SK-N-SH (cell line): ENCODE results near the gene MAN2A1.

Source experiments
- EP300 ChIP-seq, 2 experiments: IDR thresholded peaks; 2 replicates each; pipeline versions ENCODE4 v1.4.0 to v1.6.1; 2012; ENCODE audit warnings: borderline replicate concordance in 1 of 2, low read depth in 1 of 2, low read length in 1 of 2
- RAD21 ChIP-seq: IDR thresholded peaks from 2 replicates; pipeline ENCODE4 v1.6.1; 2012; ENCODE audit warnings: mild to moderate bottlenecking, low read length
- TF ChIP-seq, protein P1 (sequence below): fragments of 200-600 bp; sonication (generic); IDR thresholded peaks from 2 replicates; pipeline ENCODE4 v1.6.1; 2017; ENCODE audit warnings: antibody characterized with exemption, mild to moderate bottlenecking, moderate library complexity

DNA sequence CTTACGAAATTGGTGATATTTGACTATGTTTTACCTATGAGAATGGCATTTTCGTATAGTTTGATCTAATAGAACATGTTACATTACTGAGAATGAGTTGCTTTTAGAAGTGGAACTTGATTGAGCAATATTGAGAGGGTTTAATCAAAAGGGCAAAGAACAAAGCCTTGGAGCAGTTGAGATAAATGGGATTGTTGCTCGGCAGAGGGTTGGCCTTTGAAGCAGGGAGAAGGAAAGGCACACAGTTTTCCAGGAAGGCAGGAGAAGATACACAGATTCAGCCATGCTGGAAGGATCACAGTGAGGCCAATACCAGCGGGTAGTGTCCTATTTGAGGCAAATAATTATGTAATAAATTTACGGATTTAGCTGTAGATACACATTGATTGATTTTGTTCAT lies 19.5 kb downstream of the MAN2A1 start:
- TF ChIP-seq RAD21 = no peak
- TF ChIP-seq EP300 (IDR thresholded peaks at IDR 0.05; ENCODE audit: borderline replicate concordance in 1 of 2, low read depth in 1 of 2, low read length in 1 of 2) = no peak
- TF ChIP-seq, protein P1, sequence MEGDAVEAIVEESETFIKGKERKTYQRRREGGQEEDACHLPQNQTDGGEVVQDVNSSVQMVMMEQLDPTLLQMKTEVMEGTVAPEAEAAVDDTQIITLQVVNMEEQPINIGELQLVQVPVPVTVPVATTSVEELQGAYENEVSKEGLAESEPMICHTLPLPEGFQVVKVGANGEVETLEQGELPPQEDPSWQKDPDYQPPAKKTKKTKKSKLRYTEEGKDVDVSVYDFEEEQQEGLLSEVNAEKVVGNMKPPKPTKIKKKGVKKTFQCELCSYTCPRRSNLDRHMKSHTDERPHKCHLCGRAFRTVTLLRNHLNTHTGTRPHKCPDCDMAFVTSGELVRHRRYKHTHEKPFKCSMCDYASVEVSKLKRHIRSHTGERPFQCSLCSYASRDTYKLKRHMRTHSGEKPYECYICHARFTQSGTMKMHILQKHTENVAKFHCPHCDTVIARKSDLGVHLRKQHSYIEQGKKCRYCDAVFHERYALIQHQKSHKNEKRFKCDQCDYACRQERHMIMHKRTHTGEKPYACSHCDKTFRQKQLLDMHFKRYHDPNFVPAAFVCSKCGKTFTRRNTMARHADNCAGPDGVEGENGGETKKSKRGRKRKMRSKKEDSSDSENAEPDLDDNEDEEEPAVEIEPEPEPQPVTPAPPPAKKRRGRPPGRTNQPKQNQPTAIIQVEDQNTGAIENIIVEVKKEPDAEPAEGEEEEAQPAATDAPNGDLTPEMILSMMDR = no peak
